NT2/D1 (cell line): Measurements from ENCODE around the gene APOL1.

Source experiments
- DNase-seq: peaks from one replicate; pipeline ENCODE4 v3.0.0-alpha.2; 2011; ENCODE audit warnings: low read depth, low spot score
- H3K27me3 ChIP-seq: 2 replicates; pipeline ENCODE4 v1.6.0; 2011; ENCODE audit warnings: mild to moderate bottlenecking; ENCODE audit not compliant: insufficient read length, insufficient read depth
- H3K36me3 ChIP-seq: 2 replicates; pipeline ENCODE4 v1.6.1; 2011; ENCODE audit warnings: mild to moderate bottlenecking, low read length, mixed read lengths; ENCODE audit not compliant: insufficient read depth, insufficient read length
- H3K4me1 ChIP-seq: 2 replicates; pipeline ENCODE4 v1.5.1; 2011; ENCODE audit not compliant: insufficient read depth, insufficient read length
- H3K4me3 ChIP-seq: 2 replicates; pipeline ENCODE4 v1.5.1; 2011; ENCODE audit warnings: low read depth; ENCODE audit not compliant: insufficient read length
- H3K9ac ChIP-seq: 2 replicates; pipeline ENCODE4 v1.6.0; 2011; ENCODE audit warnings: low read depth; ENCODE audit not compliant: insufficient read length
- H3K9me3 ChIP-seq: 2 replicates; pipeline ENCODE4 v1.5.1; 2011; ENCODE audit warnings: mild to moderate bottlenecking, low read length; ENCODE audit not compliant: insufficient read depth
- SUZ12 ChIP-seq: IDR thresholded peaks from 2 replicates; pipeline ENCODE4 v1.6.1; 2011; ENCODE audit not compliant: insufficient read length, insufficient read depth; ENCODE audit errors: extremely low read depth
- YY1 ChIP-seq: IDR thresholded peaks from 2 replicates; pipeline ENCODE4 v1.6.1; 2011; ENCODE audit not compliant: insufficient read length, insufficient read depth
- ZNF274 ChIP-seq: IDR thresholded peaks from 2 replicates; pipeline ENCODE4 v1.6.1; 2011; ENCODE audit warnings: mild to moderate bottlenecking, low read depth, low read length

Gene APOL1

GRCh38 chr22:36292823-36293530 lies 40.0 kb downstream of the APOL1 start:
- peaks cover 86% of the 10 kb centered on the region for H3K36me3 ChIP-seq
- H3K27me3 ChIP-seq = no peaks in the 10 kb centered on the region
- no peaks in the 10 kb centered on the region for H3K4me1 ChIP-seq
- H3K9ac ChIP-seq = no peak overlapping the region
- no peak for DNase-seq
- no peak for TF ChIP-seq YY1
- TF ChIP-seq SUZ12 = no peak
- no peak for TF ChIP-seq ZNF274
- no peak overlapping the region for H3K4me3 ChIP-seq
- peaks cover 10% of the 10 kb centered on the region; the same call in 1 of the 2 replicates for H3K9me3 ChIP-seq

GRCh38 chr22:36293606-36294292 lies 40.8 kb downstream of the APOL1 start:
- Histone ChIP-seq H3K9ac (no peak overlapping the region), H3K4me3 (no peak overlapping the region), H3K36me3 (peaks cover 86% of the 10 kb centered on the region), H3K4me1 (no peaks in the 10 kb centered on the region), H3K9me3 (peaks cover 10% of the 10 kb centered on the region; the same call in 1 of the 2 replicates), H3K27me3 (no peaks in the 10 kb centered on the region)
- no peak for DNase-seq
- no peak for TF ChIP-seq ZNF274
- TF ChIP-seq YY1 = no peak
- no peak for TF ChIP-seq SUZ12

GRCh38 chr22:36294293-36294620 lies 41.3 kb downstream of the APOL1 start:
- Histone ChIP-seq H3K9ac (no peak overlapping the region), H3K4me1 (no peaks in the 10 kb centered on the region), H3K36me3 (peaks cover 86% of the 10 kb centered on the region), H3K27me3 (no peaks in the 10 kb centered on the region), H3K9me3 (peaks cover 10% of the 10 kb centered on the region; the same call in 1 of the 2 replicates), H3K4me3 (no peak overlapping the region)
- no peak for DNase-seq
- TF ChIP-seq ZNF274 = no peak
- no peak for TF ChIP-seq YY1
- no peak for TF ChIP-seq SUZ12

- TF ChIP-seq SUZ12 (no peak), ZNF274 (no peak), YY1 (no peak)
- Histone ChIP-seq H3K9me3 (peaks cover 10% of the 10 kb centered on the region; the same call in 1 of the 2 replicates), H3K36me3 (peaks cover 86% of the 10 kb centered on the region)
These were observed 41.9 kb downstream of the APOL1 start for GRCh38 chr22:36294801-36295200.

GRCh38 chr22:36295247-36295646 lies 42.3 kb downstream of the APOL1 start:
- Histone ChIP-seq H3K4me1 (no peaks in the 10 kb centered on the region), H3K4me3 (no peak overlapping the region), H3K9me3 (peaks cover 10% of the 10 kb centered on the region; the same call in 1 of the 2 replicates), H3K9ac (no peak overlapping the region), H3K27me3 (no peaks in the 10 kb centered on the region), H3K36me3 (peaks cover 87% of the 10 kb centered on the region)
- TF ChIP-seq ZNF274 = no peak
- TF ChIP-seq YY1 = no peak
- no peak for TF ChIP-seq SUZ12
- no peak for DNase-seq

More at GRCh38 chr22:36294801-36295200, 41.9 kb downstream of the APOL1 start:
- DNase-seq = no peak
- no peaks in the 10 kb centered on the region for H3K27me3 ChIP-seq
- no peaks in the 10 kb centered on the region for H3K4me1 ChIP-seq
- no peak overlapping the region for H3K9ac ChIP-seq
- no peak overlapping the region for H3K4me3 ChIP-seq

GRCh38 chr22:36296690-36297089 lies 43.8 kb downstream of the APOL1 start:
- no peak overlapping the region for H3K4me3 ChIP-seq
- peaks cover 9% of the 10 kb centered on the region; the same call in 1 of the 2 replicates for H3K9me3 ChIP-seq
- no peaks in the 10 kb centered on the region for H3K27me3 ChIP-seq
- DNase-seq = no peak
- H3K9ac ChIP-seq = no peak overlapping the region
- H3K36me3 ChIP-seq = peaks cover 100% of the 10 kb centered on the region
- no peaks in the 10 kb centered on the region for H3K4me1 ChIP-seq
- TF ChIP-seq ZNF274 (no peak), YY1 (no peak), SUZ12 (no peak)

- Histone ChIP-seq H3K27me3 (no peaks in the 10 kb centered on the region), H3K9ac (no peak overlapping the region), H3K9me3 (0 out of 2 replicates have a peak, but pooled peaks cover under 1% of the 10 kb centered on the region), H3K36me3 (peaks cover 100% of the 10 kb centered on the region), H3K4me1 (no peaks in the 10 kb centered on the region), H3K4me3 (no peak overlapping the region)
- no peak for DNase-seq
- TF ChIP-seq YY1 (no peak), ZNF274 (no peak), SUZ12 (no peak)
These were observed 44.6 kb downstream of the APOL1 start for GRCh38 chr22:36297568-36297967.
